Pancreas (tissue), 10 donors: Measurements from ENCODE around the gene SOS1. TPM values are rescaled to one million over a fixed set of nuclear protein-coding genes. Genes with fewer than 3 reads are reported as not detected.

Experiments
- ATAC-seq, 4 donors: fragments of 200-7000 bp; cut with Tn5 transposase; one replicate each; pipeline versions ENCODE4 v1.8.0 to v1.9.1; 2020; ENCODE audit warnings: mild to moderate bottlenecking in 4 of 4, moderate library complexity in 4 of 4
- DNase-seq, 6 donors: peaks; one replicate each; pipeline ENCODE4 v3.0.0-alpha.2; 2020
- FAIRE-seq: peaks from 2 replicates; lab custom pipeline; 2012; peaks lifted over from hg19 to GRCh38; lab: Jason Lieb, UNC
- H3K27ac ChIP-seq, 4 donors: fragments of 200-600 bp; sonication (generic); 1 replicate in 3 of 4; 2 replicates in 1 of 4; pipeline versions ENCODE4 v1.5.0 to v1.8.0; 2020
- H3K27me3 ChIP-seq, 4 donors: fragments of 200-600 bp; one replicate each; pipeline ENCODE4 v1.8.0; 2021
- H3K36me3 ChIP-seq, 3 donors: fragments of 200-600 bp; sonication (generic) in 1 of 3; one replicate each; pipeline versions ENCODE4 v1.5.0 to v1.8.0; 2020 to 2021
- H3K4me1 ChIP-seq, 3 donors: fragments of 200-600 bp; one replicate each; pipeline ENCODE4 v1.8.0; 2021
- H3K4me3 ChIP-seq, 4 donors: fragments of 200-600 bp; sonication (generic) in 2 of 4; one replicate each; pipeline versions ENCODE4 v1.5.0 to v1.8.0; 2020 to 2021
- H3K9me3 ChIP-seq, 4 donors: fragments of 200-600 bp; one replicate each; pipeline ENCODE4 v1.8.0; 2021
- WGBS, 2 donors: extraction: QIAGEN DNeasy Blood & Tissue Kit; methylation state at CpG; one replicate each; pipeline ENCODE4 v1.1.7; 2013; 5-methylcytosine and 5-hydroxymethylcytosine counted together
- intact Hi-C, 3 donors: fragments of 100-400 bp; cut with DNase I; formaldehyde crosslinking; loops; one replicate each; pipeline versions ENCODE4 v1.11.1 to v1.14.2; 2022
- polyA plus RNA-seq, 2 donors: library from polyadenylated mRNA; stranded (reverse); fragments of 200-250 nt; gene quantifications; one replicate each; pipeline ENCODE4 v1.2.3, GENCODE V29; 2013
- total RNA-seq, 6 donors: library from RNA; stranded (reverse); fragmentation: NEBNext Ultra II Directional in 4 of 6; extraction: Animal tissue kit (Norgen Biotek cat#: 25700) in 4 of 6; gene quantifications; one replicate each; pipeline versions ENCODE4 v1.2.1 to v1.2.4, GENCODE V29; 2021 to 2023
- TF ChIP-seq, protein P1 (sequence below), 4 donors: fragments of 200-600 bp; sonication (generic) in 3 of 4; IDR thresholded peaks; one replicate each; pipeline versions ENCODE4 v1.5.0 to v1.8.0; 2021; ENCODE audit warnings: antibody characterized with exemption in 4 of 4
- donor health status: healthy with polysubstance abuse.
- donor health status: DM: no; HTN: no; CAD: no; lungs with moderate emphysema.
- donor health status: DM: no; HTN: no; CAD: no.
- donor health status: control.
- donor health status: control.
- donor health status: Bipolar disorder and iron deficiency.
- donor health status: DM: yes; HTN: yes; CAD: no.
- donor health status: DM: no; HTN: no; CAD: no.
- donor health status: DM: no; HTN: no; CAD: no.
- donor health status: DM: yes; HTN: yes; CAD: no.

The SOS1 gene
- total and polyA plus RNA-seq, 8 donors, result 3.2 to 22.6 (median 10.1) TPM

DNA sequence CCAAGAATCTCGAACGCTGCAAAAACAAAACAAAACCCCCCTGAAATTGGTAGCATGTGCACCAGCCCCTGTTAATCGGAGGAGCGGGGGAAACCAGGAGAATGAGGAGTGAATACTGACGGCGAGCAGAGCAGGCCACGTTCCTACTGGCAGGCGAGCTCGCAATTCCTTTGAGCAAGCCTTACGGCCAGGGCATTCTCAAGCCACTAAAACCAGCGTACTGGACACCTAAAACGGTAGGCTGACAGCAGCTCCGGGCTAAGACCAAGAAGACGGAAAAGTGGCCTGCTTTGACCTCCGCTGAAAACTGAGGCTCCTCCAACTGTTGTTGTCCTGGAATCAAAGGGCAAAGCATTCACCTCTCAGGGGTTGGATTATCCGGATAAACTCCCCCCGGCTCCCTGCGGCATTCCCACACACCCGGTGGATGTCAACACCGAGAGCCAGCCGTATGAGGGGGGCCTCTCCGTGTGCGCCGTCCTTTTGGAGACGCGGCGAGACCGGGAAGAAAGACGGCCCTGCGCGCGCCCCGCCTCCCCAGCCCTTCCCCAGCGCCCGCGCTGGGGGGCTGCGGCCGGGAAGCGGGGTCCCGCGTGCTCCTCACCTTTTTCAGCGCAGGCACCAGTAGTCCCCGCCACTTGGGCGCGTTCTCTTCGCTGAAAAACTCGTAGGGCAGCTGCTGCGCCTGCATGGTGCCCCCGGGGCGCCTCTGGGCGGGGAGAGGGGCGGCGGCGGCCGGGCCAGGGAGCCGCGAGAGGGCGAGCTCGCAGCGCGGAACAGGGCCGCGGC lies 925 bp downstream of the SOS1 start:
- Histone ChIP-seq H3K4me1 (peaks cover 8 to 17% (median 16%) of the 10 kb centered on the region in 3 donors), H3K27ac (peak overlapping the region; percentile 69 to 96 (median 92)), H3K36me3 (no peaks in the 10 kb centered on the region), H3K4me3 (peak overlapping the region; percentile 59 to 85 (median 76)), H3K9me3 (no peaks in the 10 kb centered on the region), H3K27me3 (no peaks in the 10 kb centered on the region)
- ATAC-seq (peak in 3 of 4 donors; percentile 46 to 52 (median 47)), FAIRE-seq (no peak), DNase-seq (peak; percentile 42 to 86 (median 60))
- WGBS, 2 donors, result 0 to 1% methylated on average over 50 to 63 of the region's 63 CpGs
- TF ChIP-seq, protein P1, sequence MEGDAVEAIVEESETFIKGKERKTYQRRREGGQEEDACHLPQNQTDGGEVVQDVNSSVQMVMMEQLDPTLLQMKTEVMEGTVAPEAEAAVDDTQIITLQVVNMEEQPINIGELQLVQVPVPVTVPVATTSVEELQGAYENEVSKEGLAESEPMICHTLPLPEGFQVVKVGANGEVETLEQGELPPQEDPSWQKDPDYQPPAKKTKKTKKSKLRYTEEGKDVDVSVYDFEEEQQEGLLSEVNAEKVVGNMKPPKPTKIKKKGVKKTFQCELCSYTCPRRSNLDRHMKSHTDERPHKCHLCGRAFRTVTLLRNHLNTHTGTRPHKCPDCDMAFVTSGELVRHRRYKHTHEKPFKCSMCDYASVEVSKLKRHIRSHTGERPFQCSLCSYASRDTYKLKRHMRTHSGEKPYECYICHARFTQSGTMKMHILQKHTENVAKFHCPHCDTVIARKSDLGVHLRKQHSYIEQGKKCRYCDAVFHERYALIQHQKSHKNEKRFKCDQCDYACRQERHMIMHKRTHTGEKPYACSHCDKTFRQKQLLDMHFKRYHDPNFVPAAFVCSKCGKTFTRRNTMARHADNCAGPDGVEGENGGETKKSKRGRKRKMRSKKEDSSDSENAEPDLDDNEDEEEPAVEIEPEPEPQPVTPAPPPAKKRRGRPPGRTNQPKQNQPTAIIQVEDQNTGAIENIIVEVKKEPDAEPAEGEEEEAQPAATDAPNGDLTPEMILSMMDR (IDR thresholded peaks at IDR 0.05), result no peak
- intact Hi-C loops, result no loop called here

DNA sequence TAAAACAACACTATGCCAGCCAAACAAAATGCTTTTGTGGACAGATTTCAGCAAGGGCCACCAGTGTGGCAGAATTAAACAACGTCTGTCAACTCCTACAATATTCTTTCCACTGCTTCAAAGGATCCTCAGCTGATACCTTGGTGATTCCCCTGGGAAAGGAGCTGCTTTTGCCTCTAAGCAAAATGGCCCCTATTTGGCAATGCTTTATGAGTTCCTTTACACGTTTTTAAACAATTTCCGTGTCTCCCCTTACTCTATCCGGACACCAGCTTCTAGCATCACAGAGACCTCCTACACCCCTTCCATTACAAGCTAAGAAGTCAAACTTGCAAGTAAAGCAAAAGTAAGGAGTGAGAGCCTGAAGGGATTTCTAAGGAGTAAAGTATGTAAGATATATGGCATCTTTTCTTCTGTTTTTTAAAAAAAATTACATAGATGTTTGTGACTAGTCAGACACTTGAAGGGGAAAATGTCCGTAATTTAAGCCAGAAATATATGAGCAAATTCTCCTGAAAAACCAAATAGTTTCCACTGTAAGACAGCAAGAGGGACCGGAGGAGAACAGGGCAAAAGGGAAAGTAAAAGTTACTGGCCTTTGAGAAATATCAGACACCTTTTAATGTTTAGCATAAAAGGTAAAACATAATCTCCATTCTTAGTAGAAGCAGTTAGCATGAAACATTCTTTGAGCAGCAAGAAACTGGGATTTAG lies 1.9 kb downstream of the SOS1 start:
- no peaks in the 10 kb centered on the region for H3K9me3 ChIP-seq
- peak overlapping the region; percentile 59 to 85 (median 76) for H3K4me3 ChIP-seq
- peak overlapping the region in 3 of 4 donors; percentile 89 to 96 (median 95) for H3K27ac ChIP-seq
- ATAC-seq (no peak), FAIRE-seq (no peak), DNase-seq (no peak)
- H3K36me3 ChIP-seq, result no peaks in the 10 kb centered on the region
- TF ChIP-seq, protein P1 (IDR thresholded peaks at IDR 0.05), result no peak
- intact Hi-C loops, result no loop called here
- no peaks in the 10 kb centered on the region for H3K27me3 ChIP-seq
- H3K4me1 ChIP-seq, result peaks cover 8 to 17% (median 16%) of the 10 kb centered on the region in 3 donors
- WGBS, 2 donors, result 5 to 7% methylated on average over 6 of the region's 6 CpGs

DNA sequence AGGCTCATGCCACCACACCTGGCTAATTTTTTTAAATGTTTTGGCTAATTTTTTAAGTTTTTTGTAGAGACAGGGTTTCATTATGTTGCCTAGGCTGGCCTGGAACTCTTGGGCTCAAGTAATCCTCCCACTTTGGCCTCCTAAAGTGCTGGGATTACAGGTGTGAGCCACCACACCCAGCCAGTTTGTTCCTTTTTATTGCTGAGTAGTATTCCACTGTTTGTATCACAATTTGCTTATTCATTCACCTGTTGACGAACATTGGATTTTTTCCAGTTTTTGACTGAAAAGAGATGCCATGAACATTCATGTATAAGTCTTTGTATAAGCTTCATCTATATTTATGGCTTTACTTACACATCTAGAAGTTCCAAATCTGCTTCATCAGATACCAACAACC lies 5.3 kb downstream of the SOS1 start:
- TF ChIP-seq, protein P1 (IDR thresholded peaks at IDR 0.05), result no peak
- intact Hi-C loops, result no loop called here
- WGBS, 2 donors, result 88 to 93% methylated on average over 1 of the region's 1 CpG
- Histone ChIP-seq H3K9me3 (no peaks in the 10 kb centered on the region), H3K27ac (no peak overlapping the region), H3K4me3 (no peak overlapping the region), H3K36me3 (no peaks in the 10 kb centered on the region), H3K4me1 (peaks cover 0 to 10% (median 9%) of the 10 kb centered on the region in 3 donors), H3K27me3 (no peaks in the 10 kb centered on the region)
- no peak for FAIRE-seq
- DNase-seq, result no peak
- no peak for ATAC-seq

DNA sequence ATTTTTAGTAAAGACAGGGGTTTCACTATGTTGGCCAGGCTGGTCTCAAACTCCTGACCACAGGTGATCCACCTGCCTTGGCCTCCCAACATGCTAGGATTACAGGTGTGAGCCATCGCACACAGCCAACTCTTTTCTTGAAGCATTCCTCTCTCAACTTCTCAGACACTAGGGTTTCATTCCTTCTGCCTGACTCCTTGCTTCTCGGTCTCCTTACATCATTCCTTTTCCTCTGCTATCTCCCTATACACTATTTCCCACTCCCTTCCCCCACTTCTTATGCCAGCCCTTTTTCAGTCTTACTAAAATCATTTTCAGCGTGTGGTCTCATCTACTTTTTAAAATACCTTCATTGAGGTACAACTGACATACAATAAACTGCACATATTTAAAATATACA lies 6.1 kb downstream of the SOS1 start:
- Histone ChIP-seq H3K9me3 (no peaks in the 10 kb centered on the region), H3K4me3 (no peak overlapping the region), H3K36me3 (no peaks in the 10 kb centered on the region), H3K27me3 (no peaks in the 10 kb centered on the region), H3K4me1 (peaks cover 0 to 10% (median 9%) of the 10 kb centered on the region in 3 donors), H3K27ac (no peak overlapping the region)
- TF ChIP-seq, protein P1 (IDR thresholded peaks at IDR 0.05), result no peak
- no peak for FAIRE-seq
- no peak for ATAC-seq
- intact Hi-C loops, result no loop called here
- 98% methylated on average over 3 of the region's 3 CpGs for WGBS, 2 donors
- no peak for DNase-seq
